DLD1 (cell line): ENCODE results near the gene PPP2R5E.

ENCODE experiments used
- in situ Hi-C: cut with HindIII; loops from 2 replicates; pipeline ENCODE4 v1.10.0; 2017; ENCODE audit warnings: low sequenced_read_pairs

The PPP2R5E gene

GRCh38 chr14:63436286-63437098 is 106.7 kb downstream of the PPP2R5E start:
- in situ Hi-C loops = no loop called here

GRCh38 chr14:63435838-63436237 is 107.3 kb downstream of the PPP2R5E start:
- in situ Hi-C loops = no loop called here

GRCh38 chr14:63435204-63435603 is 108.0 kb downstream of the PPP2R5E start:
- in situ Hi-C loops = no loop called here

GRCh38 chr14:63432888-63433552 is 110.2 kb downstream of the PPP2R5E start:
- in situ Hi-C loops = no loop called here

- in situ Hi-C loops = no loop called here
These were observed 110.9 kb downstream of the PPP2R5E start for GRCh38 chr14:63432228-63432627.

- in situ Hi-C loops = no loop called here
These were observed 111.7 kb downstream of the PPP2R5E start for GRCh38 chr14:63431466-63431865.

GRCh38 chr14:63428486-63428885 is 114.7 kb downstream of the PPP2R5E start:
- in situ Hi-C loops = no loop called here

GRCh38 chr14:63426838-63427352 is 116.3 kb downstream of the PPP2R5E start:
- in situ Hi-C loops = no loop called here

GRCh38 chr14:63423889-63424288 is 119.3 kb downstream of the PPP2R5E start:
- in situ Hi-C loops = no loop called here

- in situ Hi-C loops = no loop called here
These were observed 119.8 kb downstream of the PPP2R5E start for GRCh38 chr14:63423381-63423780.

- in situ Hi-C loops = no loop called here
These were observed 121.3 kb downstream of the PPP2R5E start for GRCh38 chr14:63421919-63422318.

GRCh38 chr14:63421226-63421625 is 122.0 kb downstream of the PPP2R5E start:
- in situ Hi-C loops = no loop called here

GRCh38 chr14:63418020-63418419 is 125.2 kb downstream of the PPP2R5E start:
- in situ Hi-C loops = no loop called here

- in situ Hi-C loops = no loop called here
These were observed 130.2 kb downstream of the PPP2R5E start for GRCh38 chr14:63413009-63413408.

- in situ Hi-C loops = no loop called here
These were observed 136.8 kb downstream of the PPP2R5E start for GRCh38 chr14:63406333-63406732.

GRCh38 chr14:63405715-63406114 is 137.5 kb downstream of the PPP2R5E start:
- in situ Hi-C loops = no loop called here

GRCh38 chr14:63404906-63405305 is 138.3 kb downstream of the PPP2R5E start:
- in situ Hi-C loops = no loop called here

GRCh38 chr14:63401646-63402045 is 141.5 kb downstream of the PPP2R5E start:
- in situ Hi-C loops = no loop called here

- in situ Hi-C loops = no loop called here
These were observed 144.2 kb downstream of the PPP2R5E start for GRCh38 chr14:63398952-63399351.

GRCh38 chr14:63394841-63395240 is 148.3 kb downstream of the PPP2R5E start:
- in situ Hi-C loops = no loop called here

GRCh38 chr14:63394432-63394831 is 148.7 kb downstream of the PPP2R5E start:
- in situ Hi-C loops = no loop called here

- in situ Hi-C loops = no loop called here
These were observed 150.2 kb downstream of the PPP2R5E start for GRCh38 chr14:63393012-63393411.
